Fibroblast of lung (primary cell): Measurements from ENCODE around the gene CRACDL.

Experiments
- EZH2 ChIP-seq: IDR thresholded peaks from 2 replicates; pipeline ENCODE4 v1.5.1; 2012; ENCODE audit warnings: low read length, control low read depth, mild to moderate bottlenecking; ENCODE audit errors: missing control alignments
- TF ChIP-seq, protein P1 (sequence below), 2 donors: IDR thresholded peaks in 1 of 2; conservative IDR thresholded peaks in 1 of 2; 1 replicate in 1 of 2; 2 replicates in 1 of 2; pipeline ENCODE4 v1.5.1; 2011 to 2012; ENCODE audit warnings: low read length in 2 of 2, control low read depth in 1 of 2, inconsistent platforms in 1 of 2, low read depth in 1 of 2, mild to moderate bottlenecking in 1 of 2

DNA sequence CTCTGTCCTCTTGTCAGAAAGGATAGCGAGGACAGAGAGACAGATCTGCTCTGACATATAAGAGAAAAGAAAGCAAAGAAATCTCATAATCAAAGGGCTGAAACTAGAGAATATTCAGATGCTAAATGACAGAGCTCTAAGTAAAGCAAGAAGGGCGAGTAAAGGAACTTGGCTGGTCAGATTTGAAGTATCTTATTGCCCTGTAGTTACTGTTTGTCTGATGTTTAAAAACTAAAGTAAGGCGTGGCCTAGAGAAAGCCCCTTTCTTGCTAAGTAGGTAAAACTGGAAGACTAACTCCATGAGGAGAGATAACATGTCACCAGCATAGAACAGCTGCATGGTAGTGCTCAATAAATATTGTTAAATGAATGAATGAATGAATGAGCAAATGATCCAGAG is 70.0 kb downstream of the CRACDL start:
- TF ChIP-seq EZH2 = no peak
- TF ChIP-seq, protein P1, sequence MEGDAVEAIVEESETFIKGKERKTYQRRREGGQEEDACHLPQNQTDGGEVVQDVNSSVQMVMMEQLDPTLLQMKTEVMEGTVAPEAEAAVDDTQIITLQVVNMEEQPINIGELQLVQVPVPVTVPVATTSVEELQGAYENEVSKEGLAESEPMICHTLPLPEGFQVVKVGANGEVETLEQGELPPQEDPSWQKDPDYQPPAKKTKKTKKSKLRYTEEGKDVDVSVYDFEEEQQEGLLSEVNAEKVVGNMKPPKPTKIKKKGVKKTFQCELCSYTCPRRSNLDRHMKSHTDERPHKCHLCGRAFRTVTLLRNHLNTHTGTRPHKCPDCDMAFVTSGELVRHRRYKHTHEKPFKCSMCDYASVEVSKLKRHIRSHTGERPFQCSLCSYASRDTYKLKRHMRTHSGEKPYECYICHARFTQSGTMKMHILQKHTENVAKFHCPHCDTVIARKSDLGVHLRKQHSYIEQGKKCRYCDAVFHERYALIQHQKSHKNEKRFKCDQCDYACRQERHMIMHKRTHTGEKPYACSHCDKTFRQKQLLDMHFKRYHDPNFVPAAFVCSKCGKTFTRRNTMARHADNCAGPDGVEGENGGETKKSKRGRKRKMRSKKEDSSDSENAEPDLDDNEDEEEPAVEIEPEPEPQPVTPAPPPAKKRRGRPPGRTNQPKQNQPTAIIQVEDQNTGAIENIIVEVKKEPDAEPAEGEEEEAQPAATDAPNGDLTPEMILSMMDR (conservative IDR thresholded peaks at IDR 0.05 in 1 of 2, IDR thresholded peaks at IDR 0.05 in 1 of 2; ENCODE audit: low read depth in 1 of 2, low read length in 2 of 2) = no peak
